ENCODE data around the gene SERPINA6. TPM values are rescaled to one million over a fixed set of nuclear protein-coding genes. Genes with fewer than 3 reads are reported as not detected.

Gene SERPINA6
- total RNA-seq, 1 experiment from 2014 or later: not detected

Other genes with a start within 250 kb of the SERPINA6 start
- 169 TPM for gene DDX24, start 242.1 kb downstream of the SERPINA6 start, total RNA-seq (2021; ENCODE audit: unreplicated experiment)
- 26.0 TPM for gene IFI27L1, start 242.0 kb downstream of the SERPINA6 start, total RNA-seq (2021; ENCODE audit: unreplicated experiment)
- 3.8 TPM for gene IFI27, start 212.6 kb downstream of the SERPINA6 start, total RNA-seq (2021; ENCODE audit: unreplicated experiment)
- 42.9 TPM for gene IFI27L2, start 193.7 kb downstream of the SERPINA6 start, total RNA-seq (2021; ENCODE audit: unreplicated experiment)
- gene PPP4R4, start 149.0 kb downstream of the SERPINA6 start, total RNA-seq (2021; ENCODE audit: unreplicated experiment): 5.5 TPM
- not detected for gene SERPINA10, start 30.1 kb downstream of the SERPINA6 start, total RNA-seq (2021; ENCODE audit: unreplicated experiment)
- gene SERPINA2, start 43.4 kb upstream of the SERPINA6 start, total RNA-seq (2021; ENCODE audit: unreplicated experiment): not detected
- 9.1 TPM for gene SERPINA1, start 65.3 kb upstream of the SERPINA6 start, total RNA-seq (2021; ENCODE audit: unreplicated experiment)
- gene SERPINA11, start 129.5 kb upstream of the SERPINA6 start, total RNA-seq (2021; ENCODE audit: unreplicated experiment): not detected
- gene SERPINA9, start 152.9 kb upstream of the SERPINA6 start, total RNA-seq (2021; ENCODE audit: unreplicated experiment): not detected
- gene SERPINA12, start 186.1 kb upstream of the SERPINA6 start, total RNA-seq (2021; ENCODE audit: unreplicated experiment): not detected
- gene SERPINA4, start 238.1 kb upstream of the SERPINA6 start, total RNA-seq (2021; ENCODE audit: unreplicated experiment): 0.17 TPM

Data from HCT116 (cell line).